ENCODE measurements around the gene KLHL11.

DNA sequence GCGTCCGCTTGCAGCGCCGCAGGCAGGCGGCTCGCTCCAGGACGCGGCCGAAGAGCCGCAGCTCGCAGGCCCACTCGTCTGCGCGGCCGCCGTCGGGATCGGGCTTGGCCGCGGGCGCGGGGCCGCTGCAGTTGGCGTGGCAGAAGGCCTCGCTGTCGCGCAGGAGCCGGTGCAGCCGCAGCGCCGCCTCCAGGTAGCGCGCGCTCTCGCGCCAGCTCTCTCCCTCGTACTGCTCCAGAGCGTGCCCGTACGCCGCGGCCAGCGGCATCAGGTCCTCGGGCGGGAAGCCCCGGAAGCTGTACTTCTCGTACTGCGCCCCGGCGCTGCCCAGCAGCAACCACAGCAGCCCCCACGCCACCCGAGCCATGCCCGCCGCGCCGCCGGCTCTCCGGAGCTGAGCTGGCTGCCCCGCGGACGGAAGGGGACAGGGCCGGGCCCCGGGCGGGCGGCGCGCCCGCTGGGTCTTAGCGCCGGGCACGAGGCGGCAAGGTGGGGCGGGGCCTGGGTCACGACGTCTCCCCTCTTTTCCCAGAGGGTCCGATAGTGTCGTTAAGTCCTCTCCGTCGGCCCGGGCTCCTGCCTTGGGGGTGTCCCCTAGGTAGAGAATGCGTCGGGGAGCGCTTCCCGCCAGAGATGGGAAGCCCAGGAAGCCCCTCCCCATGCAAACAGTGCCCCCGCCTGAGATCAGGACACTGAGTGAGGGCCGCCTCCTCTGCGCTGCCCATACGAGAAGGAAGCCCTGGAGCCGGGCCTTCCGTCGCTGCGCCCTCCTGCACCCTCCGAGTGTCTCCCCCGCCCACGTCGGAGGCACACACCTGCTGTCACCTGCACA, 53.5 kb downstream of the KLHL11 start, which contains the start of gene P3H4:
- no peak for TF ChIP-seq EZH2phosphoT487 (IDR thresholded peaks at IDR 0.05; ENCODE audit: insufficient read depth, low read depth)
- TF ChIP-seq EZH2 (IDR thresholded peaks at IDR 0.05; ENCODE audit: insufficient read depth, poor library complexity, severe bottlenecking), result no peak
